Measurements from ENCODE around the gene FBXW7. TPM values are rescaled to one million over a fixed set of nuclear protein-coding genes. Genes with fewer than 3 reads are reported as not detected.

Gene FBXW7
- total and polyA plus RNA-seq, 2 of the 8 experiments (the other 6 are each of a cell fraction or from before 2014, with no cell fraction given), result 6.0 to 26.7 TPM

GRCh38 chr4:152571770-152572169 is 35.9 kb upstream of the FBXW7 start (continued):
- TF ChIP-seq ATF2 (IDR thresholded peaks at IDR 0.05; ENCODE audit: low read length) (no peak), RAD21 (IDR thresholded peaks at IDR 0.05 in 1 of 2, conservative IDR thresholded peaks at IDR 0.05 in 1 of 2; ENCODE audit: low read depth in 2 of 2, low read length in 2 of 2) (no peak), HDAC6 (IDR thresholded peaks at IDR 0.05; ENCODE audit: low read depth, low read length) (no peak), CHD2 (IDR thresholded peaks at IDR 0.05; ENCODE audit: low read length) (no peak)
